HG03045 (cell line): ENCODE results near the gene PER3.

ENCODE experiments used
- ATAC-seq: cut with Tn5 transposase; IDR thresholded peaks from one replicate; pipeline ENCODE4 v1.9.1; 2021; ENCODE audit warnings: mild to moderate bottlenecking, moderate library complexity; ENCODE audit not compliant: unreplicated experiment

PER3 gene

GRCh38 chr1:7831458-7831857 lies 47.4 kb downstream of the PER3 start:
- ATAC-seq = no peak

GRCh38 chr1:7833035-7833434 lies 48.9 kb downstream of the PER3 start:
- ATAC-seq = no peak

- ATAC-seq = no peak
These were observed 54.6 kb downstream of the PER3 start for GRCh38 chr1:7838714-7839113.

- no peak for ATAC-seq
These were observed 55.4 kb downstream of the PER3 start for GRCh38 chr1:7839526-7839925.

GRCh38 chr1:7842517-7842916 lies 58.4 kb downstream of the PER3 start:
- ATAC-seq = no peak

GRCh38 chr1:7845761-7846160 lies 61.7 kb downstream of the PER3 start:
- no peak for ATAC-seq

GRCh38 chr1:7846656-7847055 lies 62.6 kb downstream of the PER3 start:
- ATAC-seq = no peak

GRCh38 chr1:7847599-7847998 lies 63.5 kb downstream of the PER3 start:
- ATAC-seq = no peak

- no peak for ATAC-seq
These were observed 66.7 kb downstream of the PER3 start for GRCh38 chr1:7850786-7851185.

- ATAC-seq = no peak
These were observed 69.0 kb downstream of the PER3 start, which contains the start of gene UTS2 for GRCh38 chr1:7852804-7853683. Gene UTS2, minus strand, starts transcription at chr1:7853065. Its CDS starts 62 bp downstream, at chr1:7853003.

GRCh38 chr1:7853684-7854026 lies 69.6 kb downstream of the PER3 start:
- no peak for ATAC-seq

- no peak for ATAC-seq
These were observed 72.3 kb downstream of the PER3 start for GRCh38 chr1:7856345-7856744.

GRCh38 chr1:7857000-7857399 lies 72.9 kb downstream of the PER3 start:
- no peak for ATAC-seq

GRCh38 chr1:7857985-7858384 lies 73.9 kb downstream of the PER3 start:
- ATAC-seq = no peak

- no peak for ATAC-seq
These were observed 75.3 kb downstream of the PER3 start for GRCh38 chr1:7859406-7859805.

GRCh38 chr1:7860130-7860529 lies 76.0 kb downstream of the PER3 start:
- ATAC-seq = no peak

GRCh38 chr1:7861452-7861851 lies 77.4 kb downstream of the PER3 start:
- ATAC-seq = no peak

- ATAC-seq = no peak
These were observed 78.3 kb downstream of the PER3 start for GRCh38 chr1:7862211-7863060.

GRCh38 chr1:7863756-7864328 lies 79.8 kb downstream of the PER3 start:
- ATAC-seq = no peak

GRCh38 chr1:7865978-7866377 lies 81.9 kb downstream of the PER3 start:
- no peak for ATAC-seq

- ATAC-seq = no peak
These were observed 84.1 kb downstream of the PER3 start for GRCh38 chr1:7868070-7868780.
